KMS-11 (cell line): ENCODE results near the gene C16orf96.

ENCODE experiments used
- H2AFZ ChIP-seq: fragments of 200-600 bp; sonication (generic); 2 replicates; pipeline ENCODE4 v1.6.1; 2016; ENCODE audit warnings: antibody characterized with exemption, mixed run types, low read depth
- H3K27ac ChIP-seq: fragments of 200-600 bp; sonication (generic); 2 replicates; pipeline ENCODE4 v1.6.1; 2016; ENCODE audit warnings: mild to moderate bottlenecking, mixed run types
- H3K27me3 ChIP-seq: fragments of 200-600 bp; sonication (generic); 2 replicates; pipeline ENCODE4 v1.6.1; 2017; ENCODE audit warnings: mild to moderate bottlenecking, low read depth, mixed run types, moderate library complexity; ENCODE audit not compliant: insufficient read depth
- H3K36me3 ChIP-seq: fragments of 200-600 bp; sonication (generic); 2 replicates; pipeline ENCODE4 v1.6.1; 2017; ENCODE audit warnings: mild to moderate bottlenecking, mixed run types; ENCODE audit not compliant: insufficient read depth
- H3K4me1 ChIP-seq: fragments of 200-600 bp; sonication (generic); 2 replicates; pipeline ENCODE4 v1.6.1; 2016; ENCODE audit warnings: mild to moderate bottlenecking, low read depth, mixed run types; ENCODE audit not compliant: poor library complexity, severe bottlenecking
- H3K4me2 ChIP-seq: fragments of 200-600 bp; sonication (generic); 2 replicates; pipeline ENCODE4 v1.7.0; 2016; ENCODE audit warnings: mild to moderate bottlenecking, mixed run types
- H3K4me3 ChIP-seq: fragments of 200-600 bp; sonication (generic); IDR thresholded peaks from 2 replicates; pipeline ENCODE4 v1.6.1; 2017; ENCODE audit warnings: low read depth, low read length, mixed read lengths; ENCODE audit not compliant: insufficient read depth
- H3K79me2 ChIP-seq: fragments of 200-600 bp; sonication (generic); 2 replicates; pipeline ENCODE4 v1.6.1; 2016; ENCODE audit warnings: low read depth, mixed run types; ENCODE audit not compliant: insufficient read depth
- H3K9ac ChIP-seq: fragments of 200-600 bp; sonication (generic); 2 replicates; pipeline ENCODE4 v1.6.1; 2016; ENCODE audit warnings: mild to moderate bottlenecking, mixed run types
- H4K20me1 ChIP-seq: fragments of 200-600 bp; sonication (generic); 2 replicates; pipeline ENCODE4 v1.6.1; 2016; ENCODE audit warnings: mild to moderate bottlenecking, mixed run types; ENCODE audit not compliant: insufficient read depth
- TF ChIP-seq, protein P1 (sequence below): fragments of 200-600 bp; sonication (generic); conservative IDR thresholded peaks from 2 replicates; pipeline ENCODE4 v1.6.1; 2017; ENCODE audit warnings: low read depth, mild to moderate bottlenecking, antibody characterized with exemption, low read length, moderate library complexity, mixed read lengths

Gene C16orf96

GRCh38 chr16:4525634-4526277 lies 30.4 kb upstream of the C16orf96 start:
- Histone ChIP-seq H3K27ac (no peak overlapping the region), H3K9ac (no peak overlapping the region), H3K79me2 (peaks cover 27% of the 10 kb centered on the region; the same call in 1 of the 2 replicates), H2AFZ (no peak overlapping the region), H3K27me3 (no peaks in the 10 kb centered on the region), H3K4me1 (peaks cover 29% of the 10 kb centered on the region), H4K20me1 (no peaks in the 10 kb centered on the region), H3K4me2 (no peak overlapping the region), H3K4me3 (no peak overlapping the region), H3K36me3 (no peaks in the 10 kb centered on the region; the same call in 1 of the 2 replicates)
- TF ChIP-seq, protein P1, sequence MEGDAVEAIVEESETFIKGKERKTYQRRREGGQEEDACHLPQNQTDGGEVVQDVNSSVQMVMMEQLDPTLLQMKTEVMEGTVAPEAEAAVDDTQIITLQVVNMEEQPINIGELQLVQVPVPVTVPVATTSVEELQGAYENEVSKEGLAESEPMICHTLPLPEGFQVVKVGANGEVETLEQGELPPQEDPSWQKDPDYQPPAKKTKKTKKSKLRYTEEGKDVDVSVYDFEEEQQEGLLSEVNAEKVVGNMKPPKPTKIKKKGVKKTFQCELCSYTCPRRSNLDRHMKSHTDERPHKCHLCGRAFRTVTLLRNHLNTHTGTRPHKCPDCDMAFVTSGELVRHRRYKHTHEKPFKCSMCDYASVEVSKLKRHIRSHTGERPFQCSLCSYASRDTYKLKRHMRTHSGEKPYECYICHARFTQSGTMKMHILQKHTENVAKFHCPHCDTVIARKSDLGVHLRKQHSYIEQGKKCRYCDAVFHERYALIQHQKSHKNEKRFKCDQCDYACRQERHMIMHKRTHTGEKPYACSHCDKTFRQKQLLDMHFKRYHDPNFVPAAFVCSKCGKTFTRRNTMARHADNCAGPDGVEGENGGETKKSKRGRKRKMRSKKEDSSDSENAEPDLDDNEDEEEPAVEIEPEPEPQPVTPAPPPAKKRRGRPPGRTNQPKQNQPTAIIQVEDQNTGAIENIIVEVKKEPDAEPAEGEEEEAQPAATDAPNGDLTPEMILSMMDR, result no peak

- H3K9ac ChIP-seq, result peak overlapping the region; percentile 62
- peaks cover 37% of the 10 kb centered on the region; the same call in 1 of the 2 replicates for H3K79me2 ChIP-seq
- no peak overlapping the region for H3K4me3 ChIP-seq
- peaks cover 42% of the 10 kb centered on the region for H3K4me1 ChIP-seq
- no peaks in the 10 kb centered on the region for H3K27me3 ChIP-seq
- H4K20me1 ChIP-seq, result no peaks in the 10 kb centered on the region
- H2AFZ ChIP-seq, result peak overlapping the region; percentile 81
- H3K4me2 ChIP-seq, result peak overlapping the region; percentile 81
- TF ChIP-seq, protein P1, result no peak; the same call in 1 of the 2 replicates
- no peaks in the 10 kb centered on the region; the same call in 1 of the 2 replicates for H3K36me3 ChIP-seq
- peak overlapping the region; percentile 93 for H3K27ac ChIP-seq
These were observed 26.8 kb upstream of the C16orf96 start for GRCh38 chr16:4529085-4530060.

- no peak overlapping the region for H2AFZ ChIP-seq
- TF ChIP-seq, protein P1, result no peak
- H3K9ac ChIP-seq, result no peak overlapping the region
- H4K20me1 ChIP-seq, result no peaks in the 10 kb centered on the region
- H3K4me3 ChIP-seq, result no peak overlapping the region
- H3K27ac ChIP-seq, result no peak overlapping the region
- no peaks in the 10 kb centered on the region for H3K27me3 ChIP-seq
- H3K36me3 ChIP-seq, result no peaks in the 10 kb centered on the region; the same call in 1 of the 2 replicates
- peaks cover 51% of the 10 kb centered on the region for H3K79me2 ChIP-seq
- H3K4me1 ChIP-seq, result peaks cover 63% of the 10 kb centered on the region
- no peak overlapping the region for H3K4me2 ChIP-seq
These were observed 24.3 kb upstream of the C16orf96 start for GRCh38 chr16:4531811-4532210.

DNA sequence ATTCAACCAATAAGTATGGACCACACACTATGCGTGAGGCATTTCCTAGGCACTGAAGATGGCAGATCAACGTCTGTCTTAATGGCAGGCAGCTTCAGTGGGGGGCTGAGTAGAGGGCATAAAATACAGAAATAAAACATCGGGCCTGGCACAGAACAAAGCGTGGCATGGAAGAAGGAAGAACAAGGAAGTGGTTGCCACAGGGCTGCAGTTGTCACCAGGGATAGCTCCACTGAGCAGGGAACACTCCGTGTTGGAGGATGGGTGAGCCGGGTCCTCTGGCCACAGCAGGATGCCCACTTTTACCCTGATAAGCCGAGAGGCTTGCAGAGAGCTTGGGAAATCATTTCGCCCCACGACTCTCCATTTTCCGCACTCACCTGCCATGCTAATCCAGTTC lies 23.9 kb upstream of the C16orf96 start:
- Histone ChIP-seq H3K27ac (no peak overlapping the region), H3K4me2 (no peak overlapping the region), H2AFZ (no peak overlapping the region), H3K79me2 (peaks cover 55% of the 10 kb centered on the region), H4K20me1 (no peaks in the 10 kb centered on the region), H3K27me3 (no peaks in the 10 kb centered on the region), H3K9ac (no peak overlapping the region), H3K36me3 (no peaks in the 10 kb centered on the region; the same call in 1 of the 2 replicates), H3K4me3 (no peak overlapping the region), H3K4me1 (peaks cover 67% of the 10 kb centered on the region)
- TF ChIP-seq, protein P1, result no peak
